ENCODE results near the gene NEBL.
"Not testable (repeated sequence)": the region's sequence is repeated elsewhere in the genome, so short reads cannot be mapped to it uniquely, and the experiment has no call there.

NEBL gene, protein sequence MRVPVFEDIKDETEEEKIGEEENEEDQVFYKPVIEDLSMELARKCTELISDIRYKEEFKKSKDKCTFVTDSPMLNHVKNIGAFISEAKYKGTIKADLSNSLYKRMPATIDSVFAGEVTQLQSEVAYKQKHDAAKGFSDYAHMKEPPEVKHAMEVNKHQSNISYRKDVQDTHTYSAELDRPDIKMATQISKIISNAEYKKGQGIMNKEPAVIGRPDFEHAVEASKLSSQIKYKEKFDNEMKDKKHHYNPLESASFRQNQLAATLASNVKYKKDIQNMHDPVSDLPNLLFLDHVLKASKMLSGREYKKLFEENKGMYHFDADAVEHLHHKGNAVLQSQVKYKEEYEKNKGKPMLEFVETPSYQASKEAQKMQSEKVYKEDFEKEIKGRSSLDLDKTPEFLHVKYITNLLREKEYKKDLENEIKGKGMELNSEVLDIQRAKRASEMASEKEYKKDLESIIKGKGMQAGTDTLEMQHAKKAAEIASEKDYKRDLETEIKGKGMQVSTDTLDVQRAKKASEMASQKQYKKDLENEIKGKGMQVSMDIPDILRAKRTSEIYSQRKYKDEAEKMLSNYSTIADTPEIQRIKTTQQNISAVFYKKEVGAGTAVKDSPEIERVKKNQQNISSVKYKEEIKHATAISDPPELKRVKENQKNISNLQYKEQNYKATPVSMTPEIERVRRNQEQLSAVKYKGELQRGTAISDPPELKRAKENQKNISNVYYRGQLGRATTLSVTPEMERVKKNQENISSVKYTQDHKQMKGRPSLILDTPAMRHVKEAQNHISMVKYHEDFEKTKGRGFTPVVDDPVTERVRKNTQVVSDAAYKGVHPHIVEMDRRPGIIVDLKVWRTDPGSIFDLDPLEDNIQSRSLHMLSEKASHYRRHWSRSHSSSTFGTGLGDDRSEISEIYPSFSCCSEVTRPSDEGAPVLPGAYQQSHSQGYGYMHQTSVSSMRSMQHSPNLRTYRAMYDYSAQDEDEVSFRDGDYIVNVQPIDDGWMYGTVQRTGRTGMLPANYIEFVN

DNA sequence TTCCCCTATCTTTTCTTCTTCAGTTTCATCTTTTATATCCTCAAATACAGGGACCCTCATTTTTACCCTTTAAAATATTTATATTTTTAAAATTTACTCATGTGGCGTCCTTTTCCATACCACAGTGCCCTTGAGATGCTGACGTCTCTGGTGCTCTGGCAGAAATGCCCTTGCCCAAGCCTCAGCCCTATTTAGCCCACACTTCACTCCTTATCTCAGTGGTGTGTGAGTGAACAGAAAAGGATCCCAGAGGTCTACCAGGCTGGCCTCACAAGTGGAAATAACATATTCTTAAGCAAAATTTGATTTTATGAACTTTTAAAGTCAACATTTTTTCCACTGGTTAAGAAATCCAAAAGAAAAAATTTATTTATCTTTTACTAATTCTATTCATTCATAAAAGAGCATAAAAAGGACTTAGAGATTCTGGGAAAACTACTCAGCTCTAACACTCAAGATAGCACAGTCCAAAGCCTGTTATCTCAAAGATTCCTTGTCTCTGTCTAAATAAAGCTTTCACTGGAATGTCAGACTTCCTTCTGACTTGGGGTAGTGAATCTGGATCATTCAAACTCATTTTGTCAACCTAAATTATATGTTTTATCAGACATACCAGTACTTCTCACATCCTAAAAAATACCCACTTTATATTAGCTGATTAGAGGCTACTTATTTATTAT lies at the start of gene NEBL:
Gene NEBL, minus strand, starts transcription at position 166 of the 680 bp plus-strand sequence. Its CDS starts 106 bp downstream, at position 60.
- no peak for DNase-seq

DNA sequence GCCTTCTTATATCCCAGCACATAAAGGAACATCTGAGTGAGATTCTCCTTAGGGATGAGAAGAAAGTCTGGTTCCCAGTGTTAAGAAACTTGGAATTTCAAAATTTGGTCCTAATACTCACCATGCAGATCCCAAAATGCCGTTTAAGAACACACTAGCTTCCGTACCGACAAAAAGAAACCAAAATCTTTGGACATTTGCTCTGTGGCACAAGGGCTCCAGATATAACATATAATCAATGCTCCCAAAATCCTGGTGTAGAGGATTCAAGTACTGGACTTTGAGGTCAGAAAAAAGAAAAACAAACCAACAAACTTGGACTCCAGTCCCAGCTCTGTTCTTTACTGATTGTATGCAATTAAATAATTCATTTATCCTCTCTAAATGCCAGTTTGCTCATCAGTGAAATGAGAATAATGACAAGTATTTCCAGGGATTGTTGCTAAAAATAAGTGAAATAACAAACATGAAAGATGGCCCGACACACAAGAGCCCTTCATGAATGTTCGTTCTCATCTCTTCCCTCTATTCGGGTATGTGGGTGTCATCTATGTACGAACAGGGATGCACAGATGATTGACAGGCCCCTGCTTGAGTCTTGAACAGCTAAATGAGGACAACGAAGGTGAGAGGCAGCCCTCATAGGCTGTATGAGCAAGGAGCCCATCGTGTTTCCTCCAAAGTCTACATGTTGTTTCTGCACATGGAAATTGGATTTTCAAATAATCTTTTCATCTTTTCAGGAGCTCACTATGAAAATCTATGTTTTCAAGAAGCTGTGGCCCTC lies 48.6 kb upstream of the NEBL start:
- DNase-seq = no peak

DNA sequence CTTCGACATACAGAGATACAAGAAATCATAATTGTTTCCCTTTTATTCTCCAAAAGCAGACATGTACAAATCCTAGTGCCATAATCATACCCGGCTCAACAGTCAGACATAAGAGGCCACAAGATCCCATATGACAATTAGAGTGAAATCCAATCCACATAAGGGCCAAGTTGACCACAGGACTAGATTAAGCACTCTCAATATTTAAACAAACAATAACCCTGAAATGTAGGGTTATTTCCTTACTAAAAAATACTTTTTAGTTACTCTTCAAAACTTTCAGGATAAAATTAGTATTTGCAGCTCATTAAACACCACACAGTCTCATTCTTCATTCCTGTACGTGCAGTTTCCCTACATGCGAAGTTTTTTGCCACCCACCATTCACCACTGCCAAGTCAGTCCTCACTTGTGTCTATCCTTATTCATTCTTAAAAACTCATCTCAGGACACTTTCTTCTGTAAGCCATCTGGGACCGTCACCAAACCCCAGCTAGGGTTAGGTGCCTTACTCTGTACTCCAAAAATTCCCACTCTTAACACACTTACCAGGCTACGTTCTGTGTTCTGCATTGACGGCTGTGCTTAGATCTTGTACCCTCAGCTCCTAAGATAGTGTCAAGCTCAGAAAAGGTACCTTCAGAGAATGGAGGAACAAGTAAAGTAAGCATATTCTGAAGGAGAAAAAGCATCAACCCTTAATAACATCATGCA lies 47.8 kb upstream of the NEBL start:
- no peak for DNase-seq

DNA sequence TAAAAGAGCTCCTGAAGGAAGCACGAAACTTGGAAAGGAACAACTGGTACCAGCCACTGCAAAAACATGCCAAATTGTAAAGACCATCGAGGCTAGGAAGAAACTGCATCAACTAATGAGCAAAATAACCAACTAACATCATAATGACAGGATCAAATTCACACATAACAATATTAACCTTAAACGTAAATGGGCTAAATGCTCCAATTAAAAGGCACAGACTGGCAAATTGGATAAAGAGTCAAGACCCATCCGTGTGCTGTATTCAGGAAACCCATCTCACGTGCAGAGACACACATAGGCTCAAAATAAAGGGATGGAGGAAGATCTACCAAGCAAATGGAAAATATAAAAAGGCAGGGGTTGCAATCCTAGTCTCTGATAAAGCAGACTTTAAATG lies 42.3 kb upstream of the NEBL start:
- DNase-seq = not testable (repeated sequence)

DNA sequence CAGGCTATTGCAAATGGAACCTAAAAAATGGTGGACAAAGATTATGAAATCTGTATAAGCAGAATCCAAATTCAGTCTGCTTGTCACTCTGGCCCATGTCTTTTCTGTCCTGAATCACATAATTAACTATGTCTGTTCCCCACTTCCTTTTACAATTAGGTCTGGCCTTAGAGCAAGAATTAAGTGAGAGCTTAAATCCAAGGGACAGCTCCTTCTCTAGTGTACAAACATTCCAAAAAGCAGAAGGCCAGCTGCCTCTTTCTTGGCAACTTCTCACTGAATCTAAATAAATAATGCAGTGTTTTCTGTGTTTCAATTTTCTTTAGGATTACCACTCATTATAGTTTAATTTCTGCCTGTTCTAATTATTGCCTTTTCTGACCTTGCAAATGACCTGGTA lies 39.3 kb upstream of the NEBL start:
- DNase-seq = no peak

DNA sequence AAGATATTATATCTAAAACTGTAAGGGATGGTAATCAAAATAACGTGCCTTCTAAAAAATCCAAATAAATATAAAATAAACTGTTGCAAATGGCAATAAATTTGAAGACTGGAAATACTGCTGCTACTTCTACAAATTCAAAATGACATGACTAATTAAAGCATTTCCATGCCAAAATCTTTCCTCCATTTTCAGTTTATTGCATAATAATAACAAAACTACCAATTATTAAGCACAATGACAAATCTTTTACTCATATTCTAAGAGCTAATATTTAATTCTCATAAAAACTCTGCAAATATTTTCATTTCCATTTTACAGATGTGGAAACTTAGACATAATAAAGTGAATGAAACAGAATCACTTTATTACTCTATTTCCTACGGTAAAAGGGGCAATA lies 38.8 kb upstream of the NEBL start:
- DNase-seq = no peak

DNA sequence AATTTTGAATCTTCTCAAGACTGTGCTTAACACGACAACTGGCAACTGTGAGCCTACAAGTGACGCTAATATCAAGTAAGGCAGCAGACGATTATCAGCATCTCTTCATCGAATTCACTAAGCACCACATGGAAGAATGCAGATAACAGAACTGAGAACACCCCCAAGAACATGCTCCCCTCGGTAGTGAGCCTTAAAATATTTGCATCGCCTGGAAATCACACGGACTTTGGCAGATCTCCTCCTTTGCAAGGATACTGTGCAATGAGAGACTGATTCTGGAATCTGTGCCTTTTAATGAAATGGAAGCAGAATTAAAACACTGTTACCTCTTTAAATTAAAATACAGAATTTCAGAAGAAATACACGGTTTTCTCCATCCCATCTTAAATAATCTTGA lies 38.2 kb upstream of the NEBL start:
- no peak for DNase-seq

DNA sequence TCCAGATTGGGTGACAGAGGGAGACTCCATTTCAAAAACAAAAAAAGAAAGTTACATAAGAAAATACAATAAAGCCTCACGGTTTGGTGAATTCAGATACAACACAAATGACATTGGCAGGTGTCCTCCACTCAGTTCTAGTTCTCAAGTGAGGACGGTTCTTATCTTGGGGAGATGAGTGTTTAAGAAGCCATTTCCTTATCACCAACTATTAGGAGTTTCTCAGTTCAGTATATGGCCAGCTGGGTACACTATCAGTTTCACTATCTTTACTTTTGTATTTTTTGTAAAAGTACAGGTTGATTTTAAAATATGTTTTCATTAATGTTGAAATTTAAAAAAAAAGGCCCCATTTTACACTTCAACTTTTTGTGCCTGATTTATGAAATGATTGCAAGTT lies 36.6 kb upstream of the NEBL start:
- DNase-seq = no peak

DNA sequence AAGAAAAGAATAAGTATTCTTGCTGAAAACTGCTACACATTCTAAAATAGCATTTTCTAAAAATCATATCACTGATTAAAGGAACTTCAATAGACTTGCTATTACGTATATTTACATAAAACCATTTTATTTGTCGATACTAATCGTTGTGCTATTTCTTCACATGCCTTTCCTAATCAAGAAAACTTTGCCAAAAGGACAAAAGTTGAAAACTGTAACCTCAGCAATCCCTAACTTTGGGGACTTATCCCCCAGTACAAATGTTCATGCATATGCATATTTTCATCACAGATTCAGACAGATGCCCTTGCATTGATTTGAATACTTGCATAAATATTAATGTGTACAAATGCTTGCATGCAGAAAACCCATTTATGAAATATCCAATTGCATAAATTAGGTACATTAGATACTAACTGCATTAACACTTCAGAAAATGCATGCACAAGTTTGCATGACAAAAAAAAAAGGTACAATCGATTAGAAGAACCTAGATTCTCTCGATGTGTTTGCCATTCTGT lies 35.6 kb upstream of the NEBL start:
- no peak for DNase-seq

DNA sequence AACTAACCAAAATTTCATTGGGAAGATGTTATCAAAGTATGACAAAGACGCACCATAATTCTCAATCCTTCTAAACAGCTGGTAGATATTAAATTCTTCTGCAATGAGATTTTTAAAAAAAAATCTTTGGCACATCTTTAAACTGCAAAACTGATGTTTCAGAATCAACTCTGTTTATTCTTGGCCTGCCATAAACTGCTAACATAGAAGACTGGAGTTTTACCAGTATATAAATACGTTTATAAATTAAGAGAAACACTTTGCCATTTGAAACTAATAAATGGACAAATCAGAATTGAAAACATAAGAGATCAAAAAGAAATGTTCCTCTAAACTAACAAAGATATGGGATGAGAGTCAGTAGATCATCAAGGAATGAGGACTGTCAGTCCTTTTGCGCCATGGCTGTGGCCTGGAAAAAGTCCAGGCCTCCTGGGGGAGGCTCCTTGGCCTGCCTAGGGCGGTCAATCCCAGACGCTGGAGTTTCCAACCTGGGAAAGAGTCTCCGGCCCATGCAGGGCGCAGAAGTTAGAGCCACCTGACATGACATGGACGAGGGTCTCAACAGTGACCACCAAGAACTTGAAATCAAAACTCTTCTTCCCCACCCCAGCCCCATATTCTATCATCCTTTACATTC lies 34.2 kb upstream of the NEBL start:
- DNase-seq = no peak

DNA sequence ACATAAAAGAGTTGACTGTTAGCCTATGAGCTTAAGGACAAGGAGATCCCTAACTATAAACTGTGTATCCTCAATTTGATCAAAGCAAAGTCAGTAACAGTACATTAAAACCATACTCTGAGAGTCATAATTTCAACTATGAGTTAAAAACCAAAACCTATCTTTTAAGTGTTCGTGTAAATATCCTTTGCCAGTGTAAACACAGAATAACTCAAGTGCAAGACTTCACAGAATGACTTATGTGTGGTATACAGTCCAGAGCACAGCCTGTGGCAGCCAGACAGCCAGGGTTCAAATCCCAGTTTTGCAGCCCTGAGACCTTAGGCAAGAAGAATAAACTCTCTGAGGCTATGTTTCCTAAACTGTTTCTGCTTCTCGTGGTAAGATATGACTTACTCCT lies 30.3 kb upstream of the NEBL start:
- DNase-seq = no peak

DNA sequence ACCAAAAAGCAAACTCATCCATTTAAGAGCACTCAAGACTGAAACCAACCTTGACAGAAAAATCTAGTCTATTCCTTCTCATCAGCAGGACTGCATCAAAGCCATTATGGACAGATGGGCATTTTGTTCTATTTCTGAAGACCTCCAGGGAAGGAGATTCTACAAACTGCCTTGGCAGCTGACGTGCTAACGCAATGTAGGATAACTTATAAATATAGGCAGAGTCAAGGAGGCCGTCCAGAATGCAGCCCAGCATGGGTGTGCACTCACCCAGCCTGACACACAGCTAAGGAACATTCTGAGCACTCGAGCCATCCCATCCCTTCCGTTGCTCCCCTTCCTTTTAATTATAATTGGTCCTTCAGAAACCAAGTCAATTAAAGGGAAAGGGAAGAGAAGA lies 25.3 kb upstream of the NEBL start:
- no peak for DNase-seq

DNA sequence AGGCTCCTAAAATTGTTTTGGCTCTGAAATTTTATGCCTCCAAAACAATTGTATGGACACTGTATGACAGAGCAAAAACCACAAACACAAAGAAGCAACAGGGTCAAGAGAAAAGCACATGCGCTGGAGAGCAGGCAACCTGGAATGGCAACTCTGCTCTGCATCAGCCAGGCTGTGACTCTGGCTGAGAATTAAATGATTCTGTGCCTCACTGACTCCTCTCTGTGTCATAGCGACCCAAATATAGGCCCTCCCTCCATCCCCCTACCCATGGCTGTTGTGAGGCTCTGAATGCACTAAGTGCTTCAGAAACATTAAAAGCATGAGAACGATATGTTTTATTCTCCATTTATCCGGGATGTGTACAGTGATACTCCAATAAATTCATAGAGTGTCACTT lies 24.9 kb upstream of the NEBL start:
- no peak for DNase-seq

DNA sequence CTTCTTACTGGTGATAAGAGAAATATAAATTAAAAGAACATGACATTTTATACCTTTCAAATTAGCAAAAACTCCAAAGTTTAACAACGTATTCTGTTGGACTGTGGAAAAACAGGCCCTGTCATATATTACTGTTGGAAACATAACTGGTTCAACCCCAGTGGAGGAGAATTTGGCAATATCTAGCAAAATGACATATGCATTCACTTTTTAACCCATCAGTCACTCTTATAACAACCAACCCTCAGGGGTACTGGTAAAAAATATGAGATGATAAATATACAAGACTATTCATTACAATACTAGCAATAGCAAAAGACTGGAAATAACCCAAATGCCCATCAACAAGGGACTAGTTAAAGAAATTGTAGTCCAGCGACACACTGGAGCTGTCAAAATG lies 22.9 kb upstream of the NEBL start:
- no peak for DNase-seq

DNA sequence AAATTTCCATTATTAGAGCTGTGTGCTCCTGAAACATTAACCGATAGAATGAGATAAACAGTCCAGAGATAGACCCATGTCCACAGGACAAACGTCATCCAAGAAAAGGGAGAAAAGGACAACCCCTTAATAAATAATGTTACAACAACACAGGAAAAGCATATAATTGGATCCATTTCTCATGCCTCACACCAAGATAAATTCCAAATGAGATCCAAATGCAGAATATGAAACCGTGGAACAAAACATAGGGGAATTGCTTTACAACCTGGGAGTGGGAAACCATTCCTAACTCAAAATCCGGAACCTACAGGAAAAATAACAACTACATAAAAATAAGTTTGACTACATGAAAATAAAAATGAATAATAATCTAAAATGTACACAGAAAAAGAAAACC lies 22.4 kb upstream of the NEBL start:
- no peak for DNase-seq

DNA sequence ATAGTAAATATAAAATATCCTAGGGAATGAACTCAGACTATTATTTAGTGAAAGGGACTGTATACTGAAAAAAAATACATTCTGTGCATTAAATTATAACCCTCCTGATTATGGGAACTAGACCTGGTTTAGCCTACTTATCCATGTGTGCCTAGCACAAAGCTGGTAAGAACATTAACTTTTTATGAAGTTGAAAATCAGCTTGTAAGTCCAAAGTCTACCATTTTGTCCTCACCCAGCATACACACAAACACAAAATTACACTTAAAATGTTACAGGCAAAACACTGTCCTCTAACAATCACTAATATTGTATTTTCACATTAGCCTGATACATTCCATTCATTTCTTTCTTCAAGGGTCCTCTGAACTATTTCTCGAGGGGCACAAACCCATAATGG lies 19.9 kb upstream of the NEBL start:
- no peak for DNase-seq

DNA sequence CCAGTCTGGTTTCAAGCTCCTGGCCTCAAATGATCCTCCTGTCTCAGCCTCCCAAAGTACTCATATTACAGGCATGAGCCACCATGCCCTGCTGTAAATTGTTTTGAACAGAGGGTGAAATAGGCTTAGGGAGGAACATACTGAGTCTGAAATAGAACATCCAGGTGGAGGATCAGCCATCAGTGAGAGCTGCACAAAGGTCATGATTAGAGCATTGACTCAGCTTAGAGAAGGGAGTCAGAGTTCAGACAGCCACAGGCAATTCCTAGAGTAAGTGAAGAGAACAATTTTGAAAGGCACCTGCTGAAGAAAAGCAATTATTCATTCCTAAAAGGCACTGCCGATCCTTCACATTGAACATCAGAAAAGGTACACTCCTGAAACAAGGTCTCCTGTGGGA lies 15.9 kb upstream of the NEBL start:
- DNase-seq = no peak

DNA sequence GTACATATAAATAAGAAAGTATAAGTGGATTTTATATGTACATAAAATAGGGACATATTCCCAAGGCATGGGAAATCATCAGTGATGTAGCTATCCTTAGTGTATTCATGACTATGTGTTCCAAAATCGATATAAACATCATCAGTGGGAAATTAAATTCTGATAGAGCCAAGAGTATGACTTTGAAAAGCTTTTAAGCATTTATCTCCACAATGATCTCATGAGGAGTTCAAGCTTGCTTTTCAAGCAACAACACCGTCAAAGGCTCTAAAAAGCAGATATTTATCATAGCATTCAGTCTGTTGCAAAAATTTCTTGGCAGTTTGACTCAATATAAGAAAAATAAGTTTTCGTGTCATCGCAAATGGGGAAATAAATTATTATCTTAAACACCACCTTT lies 14.5 kb upstream of the NEBL start:
- DNase-seq = no peak

DNA sequence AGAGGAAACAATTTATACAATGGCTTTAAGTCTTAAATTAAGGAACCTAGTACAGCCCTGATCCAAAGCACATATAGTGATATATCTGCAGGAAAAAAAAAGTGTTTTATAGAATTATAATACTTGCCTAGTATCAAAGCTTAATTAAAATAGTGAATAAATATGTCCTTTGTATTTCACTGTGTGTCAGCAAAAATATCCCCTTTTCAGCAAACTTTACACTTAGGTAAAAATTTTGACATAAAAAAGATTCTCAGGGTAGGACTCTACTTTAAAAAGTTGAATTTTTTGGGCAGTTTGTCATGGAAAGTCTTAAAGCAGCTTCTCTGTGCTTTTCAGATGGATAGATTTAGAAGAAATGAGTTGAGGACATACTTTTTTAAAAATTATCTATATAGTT lies 12.7 kb upstream of the NEBL start:
- no peak for DNase-seq

DNA sequence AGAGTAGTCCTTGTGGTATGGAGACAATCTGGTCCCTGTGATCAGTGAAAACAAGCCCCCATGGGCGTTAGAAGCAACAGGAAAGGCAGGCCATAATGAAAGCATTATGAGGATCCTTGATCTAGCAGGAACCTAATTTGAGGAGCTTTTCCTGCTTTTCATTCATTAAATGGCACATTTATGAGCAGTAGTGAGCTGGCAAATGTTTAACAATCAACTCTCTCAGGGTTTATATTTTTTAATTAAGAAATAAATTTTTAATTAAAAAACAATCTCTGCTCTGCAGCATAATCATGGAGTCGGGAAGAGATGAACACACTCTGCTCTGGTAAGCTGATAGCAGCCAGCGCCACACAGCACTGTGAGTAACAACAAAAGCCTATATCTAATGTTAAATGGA lies 11.3 kb upstream of the NEBL start:
- DNase-seq = no peak
